GM19468 (cell line): ENCODE results near the gene WDR90.

ENCODE experiments used
- ATAC-seq: cut with Tn5 transposase; IDR thresholded peaks from one replicate; pipeline ENCODE4 v1.9.1; 2021; ENCODE audit warnings: mild to moderate bottlenecking, moderate library complexity, moderate number of reproducible peaks; ENCODE audit not compliant: unreplicated experiment; ENCODE audit errors: extremely low read depth

WDR90 gene

DNA sequence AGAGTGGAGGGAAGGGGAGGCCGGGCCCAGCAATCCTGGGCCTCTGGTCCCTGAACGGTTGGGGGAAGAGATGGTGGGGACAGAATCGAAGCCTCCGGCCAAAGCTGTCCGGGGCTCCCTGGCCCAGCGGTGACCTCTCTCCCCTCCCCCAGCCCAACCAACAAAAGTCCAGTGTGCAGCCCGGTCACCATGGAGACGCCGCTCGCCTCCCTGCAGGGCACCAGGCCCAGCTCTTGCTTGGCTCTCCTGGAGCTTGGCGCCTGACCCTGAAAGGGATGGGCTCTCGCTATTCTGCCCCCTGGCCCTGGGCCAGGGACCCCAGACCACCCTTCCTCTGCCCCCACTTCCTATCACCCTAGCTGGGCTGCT lies 67.0 kb downstream of the WDR90 start:
- ATAC-seq: no peak

DNA sequence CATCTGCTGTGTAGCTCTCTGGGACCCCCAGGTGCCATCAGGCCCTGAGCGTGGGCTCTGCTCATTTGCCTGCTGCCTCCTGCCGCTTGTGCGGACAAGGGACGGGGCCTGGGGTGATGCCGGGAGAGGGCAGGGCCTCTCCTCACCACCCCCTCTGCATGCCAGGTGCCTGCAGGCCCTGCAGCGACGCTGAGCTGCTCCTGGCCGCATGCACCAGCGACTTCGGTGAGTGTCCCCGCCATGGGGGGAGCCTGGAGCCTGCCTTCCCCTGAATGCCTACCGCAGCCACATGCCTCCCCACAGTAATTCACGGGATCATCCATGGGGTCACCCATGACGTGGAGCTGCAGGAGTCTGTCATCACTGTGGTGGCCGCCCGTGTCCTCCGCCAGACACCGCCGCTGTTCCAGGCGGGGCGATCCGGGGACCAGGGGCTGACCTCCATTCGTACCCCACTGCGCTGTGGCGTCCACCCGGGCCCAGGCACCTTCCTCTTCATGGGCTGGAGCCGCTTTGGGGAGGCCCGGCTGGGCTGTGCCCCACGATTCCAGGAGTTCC lies 67.7 kb downstream of the WDR90 start:
- no peak for ATAC-seq
